Fibroblast of lung (primary cell): ENCODE results near the gene PRKG2. TPM values are rescaled to one million over a fixed set of nuclear protein-coding genes. Genes with fewer than 3 reads are reported as not detected.

Experiments
- DNase-seq, 2 donors: peaks; one replicate each; pipeline versions ENCODE4 v3.0.0 to v3.0.0-alpha.2; 2010; ENCODE audit warnings: low read depth in 2 of 2
- H2AFZ ChIP-seq: 2 replicates; pipeline ENCODE4 v1.5.1; 2012; ENCODE audit warnings: low read length, control low read depth, inconsistent platforms
- H3K27ac ChIP-seq: 2 replicates; pipeline ENCODE4 v1.5.1; 2011; ENCODE audit warnings: low read length, control low read depth; ENCODE audit not compliant: insufficient read depth
- H3K27me3 ChIP-seq: 2 replicates; pipeline ENCODE4 v1.5.1; 2011; ENCODE audit warnings: mild to moderate bottlenecking, low read length; ENCODE audit not compliant: control insufficient read depth, insufficient read depth
- H3K36me3 ChIP-seq: 2 replicates; pipeline ENCODE4 v1.5.1; 2011; ENCODE audit warnings: low read length; ENCODE audit not compliant: control insufficient read depth, insufficient read depth
- H3K4me1 ChIP-seq: 2 replicates; pipeline ENCODE4 v1.5.1; 2011; ENCODE audit warnings: low read length; ENCODE audit not compliant: control insufficient read depth, insufficient read depth; ENCODE audit errors: extremely low read depth
- H3K4me2 ChIP-seq: 2 replicates; pipeline ENCODE4 v1.5.1; 2011; ENCODE audit warnings: low read length, control low read depth; ENCODE audit not compliant: insufficient read depth; ENCODE audit errors: extremely low read depth
- H3K4me3 ChIP-seq, 4 experiments: fragments of 200-600 bp in 1 of 4; sonication (generic) in 1 of 4; replicated peaks in 1 of 4; 2 replicates each; pipeline ENCODE4 v1.5.1; 2011 to 2016; ENCODE audit warnings: low read length in 4 of 4, low read depth in 3 of 4, mild to moderate bottlenecking in 3 of 4, control low read depth in 2 of 4, inconsistent platforms in 1 of 4, mixed read lengths in 1 of 4; ENCODE audit not compliant: insufficient read depth in 1 of 4; ENCODE audit errors: control extremely low read depth in 1 of 4
- H3K79me2 ChIP-seq: 2 replicates; pipeline ENCODE4 v1.5.1; 2012; ENCODE audit warnings: mild to moderate bottlenecking, low read length, inconsistent platforms; ENCODE audit not compliant: control insufficient read depth, insufficient read depth
- H3K9ac ChIP-seq: 2 replicates; pipeline ENCODE4 v1.5.1; 2011; ENCODE audit warnings: mild to moderate bottlenecking, low read length, control low read depth; ENCODE audit not compliant: insufficient read depth
- H3K9me3 ChIP-seq: 2 replicates; pipeline ENCODE4 v1.5.1; 2012; ENCODE audit warnings: low read depth, low read length; ENCODE audit not compliant: control insufficient read depth, insufficient read depth
- H4K20me1 ChIP-seq: 2 replicates; pipeline ENCODE4 v1.5.1; 2011; ENCODE audit warnings: low read length; ENCODE audit not compliant: control insufficient read depth, insufficient read depth; ENCODE audit errors: extremely low read depth
- CTCF ChIP-seq, 2 donors: IDR thresholded peaks in 1 of 2; conservative IDR thresholded peaks in 1 of 2; 1 replicate in 1 of 2; 2 replicates in 1 of 2; pipeline ENCODE4 v1.5.1; 2011 to 2012; ENCODE audit warnings: low read length in 2 of 2, control low read depth in 1 of 2, inconsistent platforms in 1 of 2, low read depth in 1 of 2, mild to moderate bottlenecking in 1 of 2
- EZH2 ChIP-seq: IDR thresholded peaks from 2 replicates; pipeline ENCODE4 v1.5.1; 2012; ENCODE audit warnings: low read length, control low read depth, mild to moderate bottlenecking; ENCODE audit errors: missing control alignments
- polyA plus RNA-seq, 2 donors: library from polyadenylated mRNA; depleted of rRNA in 1 of 2; stranded (reverse) in 1 of 2; unstranded in 1 of 2; fragments of >200 nt; gene quantifications; 2 replicates each; pipeline ENCODE4 v1.2.1, GENCODE V29; 2011 to 2012; ENCODE audit warnings: missing spikeins in 1 of 2
- total RNA-seq: library from RNA; depleted of rRNA; stranded (reverse); fragments of >200 nt; gene quantifications from 2 replicates; pipeline ENCODE4 v1.2.1, GENCODE V29; 2014

Gene PRKG2
- total and polyA plus RNA-seq, 2 donors (not counting 1 experiment from before 2014, with no cell fraction given) = 2.8 to 17.5 TPM

GRCh38 chr4:81106150-81106549 is 108.9 kb downstream of the PRKG2 start:
- H3K4me3 ChIP-seq = no peak overlapping the region
- no peaks in the 10 kb centered on the region for H3K9me3 ChIP-seq
- H3K79me2 ChIP-seq = no peaks in the 10 kb centered on the region
- no peak overlapping the region for H3K27ac ChIP-seq
- TF ChIP-seq CTCF (conservative IDR thresholded peaks at IDR 0.05 in 1 of 2, IDR thresholded peaks at IDR 0.05 in 1 of 2; ENCODE audit: low read depth in 1 of 2, low read length in 2 of 2) = no peak
- TF ChIP-seq EZH2 = no peak
- no peaks in the 10 kb centered on the region for H3K36me3 ChIP-seq
- no peaks in the 10 kb centered on the region for H4K20me1 ChIP-seq
- H3K27me3 ChIP-seq = no peaks in the 10 kb centered on the region
- no peak overlapping the region for H3K4me2 ChIP-seq
- DNase-seq = no peak
- H3K9ac ChIP-seq = no peak overlapping the region
- H2AFZ ChIP-seq = no peak overlapping the region
- H3K4me1 ChIP-seq = no peaks in the 10 kb centered on the region

DNA sequence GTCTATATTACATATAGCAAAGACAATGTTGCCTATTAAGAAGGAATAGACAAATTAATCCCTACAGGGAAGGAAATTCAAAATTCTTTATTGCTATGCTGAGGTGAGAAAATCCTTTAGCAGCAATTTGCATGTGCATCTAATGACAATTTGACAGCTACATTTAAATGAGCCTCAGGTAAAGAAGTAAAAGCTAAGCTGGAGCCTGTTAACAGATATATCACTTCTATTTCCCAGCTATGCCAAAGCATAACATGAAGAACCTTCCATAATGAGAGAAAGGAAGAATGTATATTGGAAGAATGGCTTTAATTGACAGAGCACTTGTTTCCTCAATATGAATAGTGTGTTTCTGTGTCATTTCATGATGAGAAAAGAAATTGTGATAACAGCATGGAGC is 112.9 kb downstream of the PRKG2 start:
- H3K27ac ChIP-seq = no peak overlapping the region
- DNase-seq = no peak
- no peak for TF ChIP-seq CTCF (conservative IDR thresholded peaks at IDR 0.05 in 1 of 2, IDR thresholded peaks at IDR 0.05 in 1 of 2; ENCODE audit: low read depth in 1 of 2, low read length in 2 of 2)
- no peak for TF ChIP-seq EZH2

DNA sequence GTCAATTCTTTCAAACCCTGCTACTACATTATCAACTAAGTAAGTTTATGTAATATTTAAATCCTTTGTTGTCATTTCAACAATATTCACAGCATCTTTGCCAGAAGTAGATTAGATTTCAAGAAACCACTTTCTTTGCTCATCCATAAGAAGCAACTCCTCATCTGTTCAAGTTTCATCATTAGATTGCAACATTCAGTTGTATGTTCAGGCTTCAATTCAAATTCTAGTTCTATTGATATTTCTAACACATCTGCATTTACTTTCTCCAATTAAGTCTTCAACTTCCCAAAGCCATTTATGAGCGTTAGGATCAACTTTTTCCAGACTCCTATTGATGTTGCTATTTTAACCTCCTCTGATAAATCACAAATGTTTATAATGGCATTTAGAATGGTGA is 118.5 kb downstream of the PRKG2 start:
- no peaks in the 10 kb centered on the region for H3K4me1 ChIP-seq
- no peaks in the 10 kb centered on the region for H3K79me2 ChIP-seq
- H4K20me1 ChIP-seq = no peaks in the 10 kb centered on the region
- H3K9me3 ChIP-seq = no peaks in the 10 kb centered on the region
- no peak overlapping the region for H2AFZ ChIP-seq
- no peak overlapping the region for H3K27ac ChIP-seq
- H3K9ac ChIP-seq = no peak overlapping the region
- TF ChIP-seq EZH2 (no peak), CTCF (conservative IDR thresholded peaks at IDR 0.05 in 1 of 2, IDR thresholded peaks at IDR 0.05 in 1 of 2; ENCODE audit: low read depth in 1 of 2, low read length in 2 of 2) (no peak)
- no peaks in the 10 kb centered on the region for H3K27me3 ChIP-seq
- peak in 1 of 2 donors; percentile 53 for DNase-seq
- no peak overlapping the region for H3K4me3 ChIP-seq
- H3K36me3 ChIP-seq = no peaks in the 10 kb centered on the region
- H3K4me2 ChIP-seq = no peak overlapping the region

More for the DNA sequence above, 112.9 kb downstream of the PRKG2 start:
- H3K36me3 ChIP-seq = no peaks in the 10 kb centered on the region
- H3K79me2 ChIP-seq = no peaks in the 10 kb centered on the region
- H3K4me3 ChIP-seq = no peak overlapping the region
- no peaks in the 10 kb centered on the region for H4K20me1 ChIP-seq
- no peaks in the 10 kb centered on the region for H3K27me3 ChIP-seq
- no peaks in the 10 kb centered on the region for H3K9me3 ChIP-seq
- H2AFZ ChIP-seq = no peak overlapping the region
- H3K4me1 ChIP-seq = no peaks in the 10 kb centered on the region
- no peak overlapping the region for H3K4me2 ChIP-seq
- no peak overlapping the region for H3K9ac ChIP-seq
